HG02970 (cell line): ENCODE results near the gene ENGASE.
"Not testable (repeated sequence)": the region's sequence is repeated elsewhere in the genome, so short reads cannot be mapped to it uniquely, and the experiment has no call there.

Source experiments
- ATAC-seq: cut with Tn5 transposase; IDR thresholded peaks from one replicate; pipeline ENCODE4 v1.9.1; 2021; ENCODE audit warnings: mild to moderate bottlenecking, moderate library complexity, moderate number of reproducible peaks; ENCODE audit not compliant: unreplicated experiment, low FRiP score

ENGASE gene

DNA sequence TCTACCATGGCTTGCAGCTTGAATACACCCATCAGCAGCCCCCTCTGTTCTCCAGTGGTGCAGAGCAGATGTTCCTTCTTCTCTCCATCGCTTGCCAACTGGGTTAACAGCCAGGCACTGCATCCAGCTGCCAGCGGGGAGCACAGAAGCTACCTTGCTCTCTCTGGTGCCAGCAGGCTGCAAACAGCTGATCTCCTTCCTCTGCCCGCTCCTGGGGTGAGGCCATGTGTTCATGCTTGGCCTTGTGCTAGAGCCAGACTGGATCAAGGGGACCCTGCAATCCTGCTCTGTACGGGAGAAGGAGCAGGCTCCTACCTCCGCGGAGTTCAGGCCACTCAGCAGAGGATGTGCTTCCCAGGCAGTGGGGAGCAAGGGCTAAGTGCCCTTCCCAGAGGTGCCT is 24.1 kb upstream of the ENGASE start:
- no peak for ATAC-seq

DNA sequence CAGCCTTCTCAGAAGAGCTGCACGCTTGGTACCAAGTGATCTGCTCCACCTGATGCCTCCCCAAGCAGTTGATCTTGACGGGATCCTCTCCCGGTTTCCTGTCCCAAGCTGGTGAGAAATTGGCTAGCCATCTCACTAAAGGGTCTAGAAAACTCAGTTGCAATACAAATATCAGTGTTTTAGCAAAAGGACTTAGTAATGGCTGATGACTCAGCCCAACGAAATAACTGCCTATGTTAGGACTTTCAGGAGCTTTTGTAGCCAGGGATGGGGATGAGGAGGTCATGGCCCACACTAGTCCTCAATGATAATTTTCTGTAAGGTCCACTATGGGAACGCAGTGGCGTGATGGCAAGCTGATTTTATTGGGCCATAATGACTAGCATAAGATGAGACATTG is 23.3 kb upstream of the ENGASE start:
- ATAC-seq, result no peak

DNA sequence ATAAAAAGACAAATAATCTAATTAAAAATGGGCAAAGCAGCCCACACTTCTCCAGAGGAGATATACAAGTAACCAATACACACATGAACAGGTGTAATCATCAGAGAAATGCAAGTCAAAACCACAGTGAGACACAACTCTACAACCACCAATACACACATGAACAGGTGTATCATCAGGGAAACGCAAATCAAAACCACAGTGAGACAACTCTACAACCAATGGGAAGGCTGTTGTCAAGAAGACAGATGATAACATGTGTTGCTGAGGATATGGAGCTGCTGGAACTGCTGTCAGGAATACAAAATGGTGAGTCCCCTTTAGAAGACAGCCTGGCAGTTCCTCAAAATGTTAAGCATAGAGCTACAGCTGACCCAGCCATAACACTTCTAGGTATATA is 22.5 kb upstream of the ENGASE start:
- ATAC-seq, result no peak

- ATAC-seq, result no peak
Observed at GRCh38 chr17:79053251-79053925, 21.2 kb upstream of the ENGASE start.

DNA sequence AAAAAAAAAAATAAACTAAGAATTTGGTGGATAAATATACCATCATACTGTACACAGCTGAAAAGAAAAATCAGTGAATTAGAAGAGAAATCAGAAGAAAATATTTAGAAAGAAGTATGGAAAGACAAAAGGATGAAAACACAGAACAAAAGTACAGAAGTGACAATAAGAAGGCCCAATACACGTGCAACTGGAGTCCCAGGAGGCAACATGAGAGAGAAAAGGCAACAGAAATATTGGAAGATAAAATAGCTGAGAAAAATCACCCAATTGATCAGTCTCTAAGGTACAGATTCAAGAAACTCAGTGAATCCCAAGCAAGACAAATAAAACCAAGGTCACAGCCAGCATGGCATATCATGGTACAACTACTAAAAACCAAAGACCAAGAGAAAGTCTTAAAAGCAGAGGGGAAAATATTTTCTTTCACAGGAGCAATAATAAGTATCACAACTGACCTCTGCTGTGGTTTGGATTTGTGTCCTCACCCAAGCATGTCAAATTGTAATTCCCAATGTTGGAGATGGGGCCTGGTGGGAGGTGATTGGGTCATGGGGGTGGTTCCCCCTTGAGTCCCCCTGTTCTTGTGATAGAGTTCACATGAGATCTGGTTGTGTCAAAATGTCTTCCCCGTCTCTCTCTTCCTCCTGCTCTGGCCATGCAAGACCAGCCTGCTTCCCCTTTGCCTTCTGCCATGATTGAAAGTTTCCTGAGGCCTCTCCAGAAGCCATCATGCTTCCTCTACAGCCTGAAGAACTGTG is 20.2 kb upstream of the ENGASE start:
- no peak for ATAC-seq

DNA sequence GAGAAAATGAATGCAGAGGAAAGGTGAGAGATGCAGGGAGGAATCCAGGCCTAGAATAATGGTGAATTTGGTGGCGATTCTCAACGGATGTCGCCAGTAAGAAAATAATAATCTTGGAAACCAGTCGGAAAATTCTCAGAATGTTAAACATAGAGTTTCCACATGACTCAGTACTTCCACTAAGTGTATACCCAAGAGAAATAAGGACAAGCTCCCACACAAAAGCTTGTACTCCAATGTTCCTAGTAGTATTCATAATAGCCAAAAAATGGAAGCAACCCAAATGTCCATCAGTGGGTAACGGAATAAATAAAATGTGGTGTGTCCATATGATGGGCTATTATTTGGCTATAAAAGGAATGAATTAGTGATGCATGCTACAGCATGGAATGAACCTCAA is 19.4 kb upstream of the ENGASE start:
- no peak for ATAC-seq

GRCh38 chr17:79057737-79058385 is 16.8 kb upstream of the ENGASE start:
- ATAC-seq, result no peak

GRCh38 chr17:79062691-79063090 is 11.9 kb upstream of the ENGASE start:
- no peak for ATAC-seq

DNA sequence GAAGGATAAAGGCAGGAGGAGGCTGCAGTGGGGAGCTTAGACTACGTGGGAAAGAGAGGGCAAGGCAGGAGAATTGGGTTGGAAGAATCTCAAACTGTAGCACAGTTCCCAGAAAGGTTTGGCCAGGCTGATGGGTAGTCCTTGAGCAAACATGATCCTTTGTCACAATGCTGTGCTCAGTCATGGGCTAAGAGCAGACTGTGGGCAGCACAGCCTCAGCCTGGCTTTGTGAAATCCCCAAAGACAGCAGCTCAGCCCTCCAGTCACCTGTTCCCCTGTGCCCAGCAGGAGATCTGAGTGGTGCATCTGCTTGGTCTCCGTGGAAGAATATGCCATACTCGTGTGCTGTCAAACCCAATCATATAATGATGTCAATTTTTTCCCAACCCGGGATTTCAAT is 10.6 kb upstream of the ENGASE start:
- ATAC-seq, result no peak

DNA sequence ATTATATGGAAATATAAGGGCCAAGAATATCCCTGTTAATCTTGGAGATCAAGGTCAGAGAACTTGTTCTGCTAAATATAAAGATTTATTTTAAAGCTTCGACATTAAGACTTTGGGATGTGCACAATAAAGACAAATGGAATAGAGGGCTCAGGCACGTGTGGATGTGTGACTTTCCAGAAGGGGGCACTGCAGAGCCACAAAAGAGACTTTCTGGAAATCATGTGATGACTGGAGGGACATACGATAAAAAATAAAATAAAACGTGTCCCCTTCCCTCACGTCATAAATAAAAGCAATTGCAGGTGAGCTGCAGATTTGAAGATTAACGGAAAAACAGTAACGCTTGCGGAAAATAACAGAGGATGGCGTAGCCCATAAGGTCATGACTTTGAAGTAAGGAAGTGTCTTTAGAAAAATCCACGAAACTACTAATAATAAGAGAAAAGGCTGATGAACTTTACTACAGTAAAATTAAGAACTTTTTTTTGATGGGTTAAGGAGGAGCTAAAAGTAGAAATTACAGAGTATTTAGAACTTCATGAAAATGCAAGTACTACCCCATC is 9.4 kb upstream of the ENGASE start:
- no peak for ATAC-seq

DNA sequence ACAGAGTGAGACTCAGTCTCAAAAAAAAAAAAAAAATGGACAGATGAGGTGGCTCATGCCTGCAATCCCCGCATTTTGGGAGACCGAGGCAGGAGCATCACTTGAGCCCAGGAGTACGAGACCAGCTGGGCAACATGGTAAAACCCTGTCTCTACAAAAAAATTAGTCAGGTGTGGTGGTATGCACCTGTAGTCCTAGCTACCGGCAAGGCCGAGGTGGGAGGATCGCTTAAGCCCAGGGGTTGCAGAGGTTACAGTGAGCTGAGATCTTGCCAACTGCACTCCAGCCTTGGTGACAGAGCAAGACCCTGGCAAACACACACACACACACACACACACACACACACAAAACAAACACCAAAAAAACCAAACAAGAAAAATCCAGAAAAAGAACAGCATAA is 7.7 kb upstream of the ENGASE start:
- ATAC-seq, result no peak

- no peak for ATAC-seq
Observed at GRCh38 chr17:79070266-79070880, 4.3 kb upstream of the ENGASE start.

DNA sequence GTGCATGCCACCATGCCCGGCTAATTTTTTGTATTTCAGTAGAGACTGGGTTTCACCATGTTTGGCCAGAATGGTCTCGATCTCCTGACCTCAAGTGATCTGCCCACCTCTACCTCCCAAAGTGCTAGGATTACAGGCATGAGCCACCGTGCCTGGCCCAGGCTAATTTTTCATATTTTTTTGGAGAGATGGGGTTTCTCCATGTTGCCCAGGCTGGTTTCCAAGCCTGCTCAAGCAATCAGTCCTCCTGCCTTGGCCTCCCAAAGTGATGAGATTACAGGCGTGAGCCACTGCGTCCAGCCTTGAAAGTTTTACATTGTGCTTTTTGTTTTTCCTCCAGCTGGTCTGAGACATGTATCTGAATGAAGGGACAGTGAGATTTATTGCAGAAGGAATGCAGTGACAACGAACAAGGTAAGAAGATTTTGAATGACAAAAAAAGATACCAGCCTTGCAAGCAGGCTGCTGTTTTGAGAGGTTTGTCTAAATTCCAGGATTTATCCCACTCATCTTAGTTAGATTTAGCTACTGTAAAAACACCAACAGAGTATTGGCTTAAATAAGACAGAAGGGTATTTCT is 3.4 kb upstream of the ENGASE start:
- no peak for ATAC-seq

- ATAC-seq, result no peak
Observed at GRCh38 chr17:79072544-79072943, 2.1 kb upstream of the ENGASE start.

DNA sequence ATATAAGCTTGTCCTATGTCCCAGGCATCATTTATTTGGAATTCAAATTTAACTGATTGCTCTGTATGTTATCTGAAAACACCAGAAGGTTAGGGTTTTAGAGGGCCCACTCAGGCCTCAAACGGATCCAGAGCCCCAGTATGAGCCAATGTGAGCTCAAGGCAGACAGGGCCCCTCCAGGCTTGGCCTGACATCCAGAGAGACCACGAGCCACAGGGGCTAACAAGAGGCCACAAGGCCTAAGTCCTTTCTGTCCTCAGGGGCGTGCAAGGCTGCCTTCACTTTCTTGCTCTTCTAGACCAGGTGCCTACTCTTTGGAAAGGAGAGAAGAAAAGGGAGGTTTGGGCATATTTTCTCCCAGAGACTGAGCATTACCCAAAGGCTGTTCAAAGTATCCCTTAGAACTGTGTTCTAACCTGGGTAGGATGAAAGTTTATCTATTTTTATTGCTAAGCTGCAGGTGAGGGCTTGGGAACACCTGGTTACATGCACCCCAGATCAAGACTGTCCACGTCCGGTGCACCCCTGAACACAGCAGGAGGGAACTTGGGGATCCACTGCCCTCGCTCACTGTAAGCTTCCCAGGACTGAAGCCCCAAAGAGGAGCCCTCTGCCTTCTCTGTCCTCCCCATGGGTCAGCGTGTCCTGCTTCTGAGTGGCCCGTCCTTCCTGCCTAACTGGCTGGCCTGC is 1.5 kb upstream of the ENGASE start:
- ATAC-seq, result no peak

DNA sequence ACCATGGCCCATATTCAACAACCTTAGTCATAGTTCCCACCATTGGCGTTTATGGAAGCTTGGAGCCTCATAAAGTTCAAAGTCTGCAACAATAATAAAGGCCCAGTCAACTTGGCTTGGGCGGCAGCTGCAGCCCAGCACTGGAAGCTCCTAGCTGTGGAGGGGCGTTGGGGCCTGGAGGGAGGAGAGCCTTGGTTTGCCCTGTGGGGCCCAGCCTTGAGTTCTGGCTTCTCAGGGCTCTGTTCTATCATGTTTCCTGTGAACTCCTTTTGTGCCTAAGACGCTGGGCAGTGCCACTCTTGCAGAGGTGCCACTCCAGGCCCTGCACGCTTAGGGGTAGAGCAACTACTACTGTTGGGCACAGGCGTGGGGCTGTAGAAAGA is 927 bp upstream of the ENGASE start:
- ATAC-seq, result no peak

- ATAC-seq, result not testable (repeated sequence)
Observed at GRCh38 chr17:79074121-79074648, 439 bp upstream of the ENGASE start.

- no peak for ATAC-seq
Observed at GRCh38 chr17:79075446-79075750, 774 bp downstream of the ENGASE start.

DNA sequence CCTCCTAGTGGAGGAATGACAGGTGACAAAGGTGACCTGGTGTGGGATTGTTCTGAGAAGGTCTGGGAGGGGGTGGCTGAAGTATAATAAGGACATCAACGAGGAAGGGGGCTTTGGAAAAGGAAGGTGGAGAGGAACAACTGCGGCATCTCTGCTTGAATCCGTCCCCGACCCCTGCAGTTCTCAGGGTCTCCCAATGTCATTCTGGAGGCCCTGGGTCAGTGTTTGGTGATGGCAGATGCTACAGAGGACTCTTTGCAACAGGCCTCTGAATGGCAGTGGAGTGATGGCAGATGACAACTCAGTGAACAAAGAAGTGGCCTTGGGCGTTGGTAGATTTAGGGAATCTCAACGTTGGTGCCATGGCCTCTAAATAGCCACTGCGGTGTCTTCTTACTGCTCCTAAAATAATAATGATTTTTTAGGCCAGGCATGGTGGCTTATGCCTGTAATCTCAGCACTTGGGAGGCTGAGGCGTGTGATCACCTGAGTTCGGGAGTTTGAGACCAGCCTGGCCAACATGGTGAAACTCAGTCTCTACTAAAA is 1.3 kb downstream of the ENGASE start:
- no peak for ATAC-seq

DNA sequence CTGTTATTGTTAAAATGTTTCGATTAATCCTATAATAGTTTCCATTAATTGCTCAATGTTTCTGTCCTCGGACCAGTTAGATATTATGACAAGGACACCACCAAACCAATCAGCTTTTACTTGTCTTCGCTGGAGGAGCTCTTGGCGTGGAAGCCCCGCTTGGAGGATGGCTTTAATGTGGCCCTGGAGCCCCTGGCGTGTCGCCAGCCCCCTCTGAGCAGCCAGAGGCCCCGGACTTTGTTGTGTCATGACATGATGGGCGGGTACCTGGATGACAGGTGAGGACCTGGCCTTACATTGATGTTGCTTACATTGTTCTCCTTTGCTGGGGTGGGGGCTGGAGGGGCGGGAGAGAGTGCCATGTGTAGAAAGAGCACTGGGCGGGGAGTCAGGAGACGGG is 3.0 kb downstream of the ENGASE start:
- no peak for ATAC-seq
